Panc1 (cell line): Measurements from ENCODE around the gene CCSER2. TPM values are rescaled to one million over a fixed set of nuclear protein-coding genes. Genes with fewer than 3 reads are reported as not detected.

ENCODE experiments used
- ATAC-seq: fragments of 200-7000 bp; cut with Tn5 transposase; 2 replicates; pipeline ENCODE4 v1.9.1; 2020; ENCODE audit warnings: mild to moderate bottlenecking, moderate library complexity
- BruUV-seq: library from RNA; stranded (reverse); fragments of 400-500 nt; replicated peaks from 2 replicates; lab custom pipeline; 2021; lab: Mats Ljungman, UMichigan
- CTCF ChIA-PET: fragments of 300-600 bp; sonication (Branson Sonifier 250); formaldehyde crosslinking; loops from one replicate; lab custom pipeline; 2022; ENCODE audit warnings: antibody characterized with exemption; lab: Charles Lee
- POLR2A ChIA-PET: fragments of 300-600 bp; sonication (Branson Sonifier 250); formaldehyde crosslinking; loops from one replicate; lab custom pipeline; 2022; ENCODE audit warnings: antibody characterized with exemption; lab: Charles Lee
- DNase-seq: peaks from one replicate; pipeline ENCODE4 v3.0.0-alpha.2; 2010; ENCODE audit warnings: low read depth, low spot score
- H3K27ac ChIP-seq: 2 replicates; pipeline ENCODE4 v1.5.1; 2011; ENCODE audit warnings: mild to moderate bottlenecking, low read length, inconsistent platforms
- H3K27me3 ChIP-seq: fragments of 200-500 bp; sonication (Bioruptor generic); 2 replicates; pipeline ENCODE4 v1.6.0; 2014; ENCODE audit warnings: low read length, inconsistent platforms; ENCODE audit not compliant: control insufficient read depth, insufficient read depth
- H3K36me3 ChIP-seq: fragments of 200-500 bp; sonication (Bioruptor generic); 2 replicates; pipeline ENCODE4 v1.5.1; 2014; ENCODE audit warnings: inconsistent platforms, mild to moderate bottlenecking, low read length, moderate library complexity; ENCODE audit not compliant: control insufficient read depth, insufficient read depth
- H3K4me1 ChIP-seq: 2 replicates; pipeline ENCODE4 v1.5.1; 2011; ENCODE audit warnings: inconsistent platforms, mild to moderate bottlenecking, low read length, moderate library complexity; ENCODE audit not compliant: control insufficient read depth, insufficient read depth
- H3K4me3 ChIP-seq, 2 experiments: 2 replicates each; pipeline ENCODE4 v1.5.1; 2011 to 2012; ENCODE audit warnings: low read depth in 2 of 2, low read length in 2 of 2, mild to moderate bottlenecking in 2 of 2, inconsistent platforms in 1 of 2, moderate library complexity in 1 of 2
- H3K9me3 ChIP-seq: fragments of 200-500 bp; sonication (Bioruptor generic); 2 replicates; pipeline ENCODE4 v1.5.1; 2014; ENCODE audit warnings: low read depth, mild to moderate bottlenecking, inconsistent platforms, low read length, moderate library complexity; ENCODE audit not compliant: control insufficient read depth, insufficient read depth
- POLR2AphosphoS5 ChIP-seq: IDR thresholded peaks from 2 replicates; pipeline ENCODE4 v1.6.1; 2012; ENCODE audit warnings: mild to moderate bottlenecking, low read depth, low read length, moderate library complexity
- SIN3A ChIP-seq: IDR thresholded peaks from 2 replicates; pipeline ENCODE4 v1.6.1; 2012; ENCODE audit warnings: low read depth, mild to moderate bottlenecking, low read length, moderate library complexity, borderline replicate concordance; ENCODE audit not compliant: insufficient read depth
- TCF7L2 ChIP-seq: IDR thresholded peaks from 2 replicates; pipeline ENCODE4 v1.6.1; 2011; ENCODE audit warnings: mild to moderate bottlenecking, low read depth, low read length, inconsistent platforms
- in situ Hi-C: cut with HindIII; loops from 2 replicates; pipeline ENCODE4 v1.10.0; 2016; ENCODE audit warnings: low sequenced_read_pairs, low pct_unique_long_range_greater_than_20kb
- intact Hi-C: fragments of 100-400 bp; cut with micrococcal nuclease; formaldehyde crosslinking; loops from one replicate; pipeline ENCODE4 v1.10.0; 2022; ENCODE audit not compliant: unreplicated experiment
- total RNA-seq: library from RNA; stranded (reverse); gene quantifications from one replicate; pipeline ENCODE4 v1.2.1, GENCODE V29; 2021; ENCODE audit not compliant: unreplicated experiment
- TF ChIP-seq, protein P1 (sequence below), 2 experiments: IDR thresholded peaks; 2 replicates each; pipeline ENCODE4 v1.6.1; 2011 to 2012; ENCODE audit warnings: low read depth in 2 of 2, control low read depth in 1 of 2, low read length in 1 of 2, mild to moderate bottlenecking in 1 of 2, moderate library complexity in 1 of 2; ENCODE audit not compliant: insufficient read depth in 1 of 2
- TF ChIP-seq, protein P2 (sequence below): fragments of 450-650 bp; IDR thresholded peaks from 2 replicates; pipeline ENCODE4 v1.5.1; 2017; ENCODE audit warnings: mild to moderate bottlenecking

The CCSER2 gene
- total RNA-seq, 1 experiment from 2014 or later: 63.7 TPM

DNA sequence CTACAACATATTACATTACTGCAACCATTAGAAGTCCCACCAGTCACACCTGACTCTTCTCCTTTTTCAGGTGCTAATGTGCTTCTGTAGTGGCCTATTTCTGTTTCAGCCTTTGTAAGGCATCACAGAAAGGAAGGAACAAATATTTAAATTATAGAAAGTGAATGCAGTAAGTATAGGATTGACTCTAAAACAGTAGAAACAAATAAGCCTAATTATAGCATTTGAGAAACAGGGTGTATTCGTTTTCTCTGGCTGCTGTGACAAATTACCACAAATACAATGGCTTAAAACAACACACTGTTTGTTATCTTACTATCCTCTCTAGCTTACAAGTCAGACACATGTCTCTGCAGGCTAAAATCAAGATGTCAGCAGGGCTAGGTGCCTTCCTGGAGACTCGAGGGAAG is 69.4 kb downstream of the CCSER2 start:
- no TSS peak for BruUV-seq

GRCh38 chr10:84398696-84399095 is 70.3 kb downstream of the CCSER2 start:
- no peak for ATAC-seq
- ChIA-PET POLR2A (no interaction called here), CTCF (no interaction called here)
- Histone ChIP-seq H3K27me3 (no peaks in the 10 kb centered on the region), H3K36me3 (no peaks in the 10 kb centered on the region), H3K4me3 (no peak overlapping the region), H3K9me3 (no peaks in the 10 kb centered on the region; the same call in 1 of the 2 replicates), H3K4me1 (no peaks in the 10 kb centered on the region), H3K27ac (no peak overlapping the region)
- no TSS peak for BruUV-seq
- in situ Hi-C loops (no loop called here), intact Hi-C loops (no loop called here)
- TF ChIP-seq, protein P1, sequence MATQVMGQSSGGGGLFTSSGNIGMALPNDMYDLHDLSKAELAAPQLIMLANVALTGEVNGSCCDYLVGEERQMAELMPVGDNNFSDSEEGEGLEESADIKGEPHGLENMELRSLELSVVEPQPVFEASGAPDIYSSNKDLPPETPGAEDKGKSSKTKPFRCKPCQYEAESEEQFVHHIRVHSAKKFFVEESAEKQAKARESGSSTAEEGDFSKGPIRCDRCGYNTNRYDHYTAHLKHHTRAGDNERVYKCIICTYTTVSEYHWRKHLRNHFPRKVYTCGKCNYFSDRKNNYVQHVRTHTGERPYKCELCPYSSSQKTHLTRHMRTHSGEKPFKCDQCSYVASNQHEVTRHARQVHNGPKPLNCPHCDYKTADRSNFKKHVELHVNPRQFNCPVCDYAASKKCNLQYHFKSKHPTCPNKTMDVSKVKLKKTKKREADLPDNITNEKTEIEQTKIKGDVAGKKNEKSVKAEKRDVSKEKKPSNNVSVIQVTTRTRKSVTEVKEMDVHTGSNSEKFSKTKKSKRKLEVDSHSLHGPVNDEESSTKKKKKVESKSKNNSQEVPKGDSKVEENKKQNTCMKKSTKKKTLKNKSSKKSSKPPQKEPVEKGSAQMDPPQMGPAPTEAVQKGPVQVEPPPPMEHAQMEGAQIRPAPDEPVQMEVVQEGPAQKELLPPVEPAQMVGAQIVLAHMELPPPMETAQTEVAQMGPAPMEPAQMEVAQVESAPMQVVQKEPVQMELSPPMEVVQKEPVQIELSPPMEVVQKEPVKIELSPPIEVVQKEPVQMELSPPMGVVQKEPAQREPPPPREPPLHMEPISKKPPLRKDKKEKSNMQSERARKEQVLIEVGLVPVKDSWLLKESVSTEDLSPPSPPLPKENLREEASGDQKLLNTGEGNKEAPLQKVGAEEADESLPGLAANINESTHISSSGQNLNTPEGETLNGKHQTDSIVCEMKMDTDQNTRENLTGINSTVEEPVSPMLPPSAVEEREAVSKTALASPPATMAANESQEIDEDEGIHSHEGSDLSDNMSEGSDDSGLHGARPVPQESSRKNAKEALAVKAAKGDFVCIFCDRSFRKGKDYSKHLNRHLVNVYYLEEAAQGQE (IDR thresholded peaks at IDR 0.05; ENCODE audit: insufficient read depth in 1 of 2, low read depth in 2 of 2, low read length in 1 of 2): no peak
- TF ChIP-seq SIN3A (no peak), POLR2AphosphoS5 (no peak), TCF7L2 (no peak)
- TF ChIP-seq, protein P2, sequence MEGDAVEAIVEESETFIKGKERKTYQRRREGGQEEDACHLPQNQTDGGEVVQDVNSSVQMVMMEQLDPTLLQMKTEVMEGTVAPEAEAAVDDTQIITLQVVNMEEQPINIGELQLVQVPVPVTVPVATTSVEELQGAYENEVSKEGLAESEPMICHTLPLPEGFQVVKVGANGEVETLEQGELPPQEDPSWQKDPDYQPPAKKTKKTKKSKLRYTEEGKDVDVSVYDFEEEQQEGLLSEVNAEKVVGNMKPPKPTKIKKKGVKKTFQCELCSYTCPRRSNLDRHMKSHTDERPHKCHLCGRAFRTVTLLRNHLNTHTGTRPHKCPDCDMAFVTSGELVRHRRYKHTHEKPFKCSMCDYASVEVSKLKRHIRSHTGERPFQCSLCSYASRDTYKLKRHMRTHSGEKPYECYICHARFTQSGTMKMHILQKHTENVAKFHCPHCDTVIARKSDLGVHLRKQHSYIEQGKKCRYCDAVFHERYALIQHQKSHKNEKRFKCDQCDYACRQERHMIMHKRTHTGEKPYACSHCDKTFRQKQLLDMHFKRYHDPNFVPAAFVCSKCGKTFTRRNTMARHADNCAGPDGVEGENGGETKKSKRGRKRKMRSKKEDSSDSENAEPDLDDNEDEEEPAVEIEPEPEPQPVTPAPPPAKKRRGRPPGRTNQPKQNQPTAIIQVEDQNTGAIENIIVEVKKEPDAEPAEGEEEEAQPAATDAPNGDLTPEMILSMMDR: no peak
- no peak for DNase-seq

More for the DNA sequence above, 69.4 kb downstream of the CCSER2 start:
- no peaks in the 10 kb centered on the region for H3K27me3 ChIP-seq
- ChIA-PET CTCF (no interaction called here), POLR2A (no interaction called here)
- H3K36me3 ChIP-seq: no peaks in the 10 kb centered on the region
- ATAC-seq (no peak), DNase-seq (no peak)
- no peaks in the 10 kb centered on the region for H3K4me1 ChIP-seq
- in situ Hi-C loops (no loop called here), intact Hi-C loops (no loop called here)
- no peaks in the 10 kb centered on the region; the same call in 1 of the 2 replicates for H3K9me3 ChIP-seq
- H3K4me3 ChIP-seq: no peak overlapping the region
- TF ChIP-seq POLR2AphosphoS5 (no peak), SIN3A (no peak)
- TF ChIP-seq, protein P1 (IDR thresholded peaks at IDR 0.05; ENCODE audit: insufficient read depth in 1 of 2, low read depth in 2 of 2, low read length in 1 of 2): no peak
- TF ChIP-seq, protein P2: no peak
- H3K27ac ChIP-seq: no peak overlapping the region
